Mucosa of descending colon (tissue), 3 donors: ENCODE measurements around the gene SPON1. TPM values are rescaled to one million over a fixed set of nuclear protein-coding genes. Genes with fewer than 3 reads are reported as not detected.

Experiments
- ATAC-seq: fragments of 200-7000 bp; cut with Tn5 transposase; one replicate; pipeline ENCODE4 v1.9.1; 2020; ENCODE audit warnings: mild to moderate bottlenecking, moderate library complexity
- DNase-seq, 3 donors: peaks; one replicate each; pipeline ENCODE4 v3.0.0-alpha.2; 2020
- H3K36me3 ChIP-seq: fragments of 200-600 bp; one replicate; pipeline ENCODE4 v1.8.0; 2021; ENCODE audit warnings: low read depth, mild to moderate bottlenecking
- H3K4me1 ChIP-seq: fragments of 200-600 bp; one replicate; pipeline ENCODE4 v1.8.0; 2021; ENCODE audit warnings: low read depth, mild to moderate bottlenecking
- H3K4me3 ChIP-seq: fragments of 200-600 bp; one replicate; pipeline ENCODE4 v1.8.0; 2021; ENCODE audit warnings: mild to moderate bottlenecking
- H3K9me3 ChIP-seq: fragments of 200-600 bp; one replicate; pipeline ENCODE4 v1.8.0; 2021; ENCODE audit warnings: mild to moderate bottlenecking
- CTCF ChIP-seq: fragments of 200-600 bp; IDR thresholded peaks from one replicate; pipeline ENCODE4 v1.8.0; 2022; ENCODE audit warnings: antibody characterized with exemption, mild to moderate bottlenecking
- intact Hi-C, 2 donors: fragments of 100-400 bp; cut with DNase I in 1 of 2; cut with micrococcal nuclease in 1 of 2; formaldehyde crosslinking; loops; one replicate each; pipeline versions ENCODE4 v1.11.0 to v1.11.1; 2022; cut with DNase I, micrococcal nuclease
- total RNA-seq, 3 donors: library from RNA; stranded (reverse); fragmentation: NEBNext Ultra II Directional in 2 of 3; extraction: Animal tissue kit (Norgen Biotek cat#: 25700) in 2 of 3; gene quantifications; one replicate each; pipeline versions ENCODE4 v1.2.1 to v1.2.4, GENCODE V29; 2021 to 2023
- donor health status: DM: no; HTN: no; CAD: no; lungs with moderate emphysema.
- donor health status: DM: no; HTN: no; CAD: no.
- donor health status: DM: no; HTN: yes; CAD: no.

The SPON1 gene
- total RNA-seq, 3 donors from 2014 or later, result 43.6 to 85.5 (median 64.2) TPM

DNA sequence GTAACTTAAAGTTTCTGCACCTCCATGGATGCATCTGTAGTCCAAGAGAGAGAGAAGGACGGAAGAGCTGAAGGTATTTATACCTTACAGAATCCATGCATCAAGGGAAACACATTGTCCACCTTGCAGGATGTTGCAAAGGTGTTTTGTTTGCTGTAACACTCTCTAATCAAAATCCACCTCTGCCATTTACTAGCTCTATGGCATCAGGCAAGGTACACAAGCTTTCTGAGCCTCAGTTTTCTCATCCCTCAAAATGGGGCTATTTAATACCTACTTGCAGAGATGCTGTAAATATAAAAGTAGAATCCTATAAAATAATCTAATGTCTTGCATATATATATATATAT is 21.6 kb upstream of the SPON1 start:
- Histone ChIP-seq H3K9me3 (no peaks in the 10 kb centered on the region), H3K36me3 (no peaks in the 10 kb centered on the region), H3K4me3 (no peak overlapping the region), H3K4me1 (no peaks in the 10 kb centered on the region)
- intact Hi-C loops, result no loop called here
- no peak for TF ChIP-seq CTCF
- no peak for ATAC-seq
- no peak for DNase-seq

DNA sequence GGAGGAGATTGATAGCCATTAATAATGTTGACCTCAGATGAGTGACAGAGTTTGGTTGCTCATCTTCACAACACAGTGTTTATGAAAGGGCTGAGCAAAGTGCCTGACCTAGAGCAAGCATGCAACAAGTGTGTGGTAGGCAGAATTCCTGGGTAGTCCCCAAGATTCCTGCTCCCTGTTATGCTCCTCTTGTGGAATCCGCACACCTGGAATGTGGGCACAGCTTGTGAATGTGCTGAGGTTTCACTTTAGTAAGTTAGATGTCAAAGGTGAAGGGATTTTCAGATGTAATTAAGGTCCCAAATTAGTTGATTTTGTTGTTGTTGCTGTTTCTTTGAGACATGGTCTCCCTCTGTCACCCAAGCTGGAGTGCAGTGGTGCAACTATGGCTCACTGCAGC is 20.7 kb upstream of the SPON1 start:
- no peak for ATAC-seq
- Histone ChIP-seq H3K36me3 (no peaks in the 10 kb centered on the region), H3K4me3 (no peak overlapping the region), H3K4me1 (no peaks in the 10 kb centered on the region), H3K9me3 (no peaks in the 10 kb centered on the region)
- no peak for TF ChIP-seq CTCF
- intact Hi-C loops, result no loop called here
- DNase-seq, result no peak

DNA sequence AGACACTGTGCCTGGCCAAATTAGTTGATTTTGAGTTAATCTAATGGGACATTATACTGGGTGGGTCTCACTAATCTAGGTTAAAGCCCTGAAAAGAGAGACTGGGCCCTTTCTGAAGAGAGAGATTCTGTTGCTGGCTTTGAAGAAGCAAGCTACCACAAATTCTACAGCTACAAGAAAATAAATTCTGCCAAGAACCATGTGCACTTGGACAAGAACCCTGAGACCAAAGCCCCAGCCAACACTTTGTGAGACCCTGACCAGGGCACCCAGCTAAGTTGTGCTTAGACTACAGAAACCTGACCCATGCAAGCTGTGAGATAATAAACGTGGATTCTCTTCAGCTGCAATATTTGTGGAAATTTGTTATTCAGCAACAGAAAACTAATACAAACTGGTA is 20.1 kb upstream of the SPON1 start:
- no peak for TF ChIP-seq CTCF
- ATAC-seq (no peak), DNase-seq (no peak)
- no peaks in the 10 kb centered on the region for H3K36me3 ChIP-seq
- intact Hi-C loops, result no loop called here
- H3K4me3 ChIP-seq, result no peak overlapping the region
- no peaks in the 10 kb centered on the region for H3K4me1 ChIP-seq
- no peaks in the 10 kb centered on the region for H3K9me3 ChIP-seq

- no peak for TF ChIP-seq CTCF
- ATAC-seq (no peak), DNase-seq (no peak)
- Histone ChIP-seq H3K4me1 (no peaks in the 10 kb centered on the region), H3K4me3 (no peak overlapping the region), H3K36me3 (no peaks in the 10 kb centered on the region), H3K9me3 (no peaks in the 10 kb centered on the region)
- intact Hi-C loops, result no loop called here
These were observed 19.5 kb upstream of the SPON1 start for GRCh38 chr11:13942971-13943381.

DNA sequence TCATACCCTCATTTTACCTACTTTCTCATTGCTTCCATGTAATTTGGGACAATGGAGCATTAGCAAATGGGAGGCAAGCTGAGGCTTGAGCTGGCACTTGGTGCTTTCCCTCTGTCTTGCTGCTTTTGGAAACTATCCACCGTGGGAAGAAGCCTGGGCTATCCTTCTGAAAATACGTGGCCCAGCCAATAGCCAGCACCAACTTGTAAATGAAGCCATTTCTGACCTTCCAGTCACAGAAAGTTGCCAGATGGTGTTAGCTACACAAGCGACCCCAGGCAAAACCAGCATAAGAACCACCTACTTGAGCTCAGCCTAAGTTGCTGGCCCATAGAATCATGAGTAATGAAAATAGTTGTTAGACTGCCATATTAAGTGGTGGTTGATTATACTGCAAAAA is 18.5 kb upstream of the SPON1 start:
- no peak for ATAC-seq

More for the DNA sequence above, 18.5 kb upstream of the SPON1 start:
- Histone ChIP-seq H3K9me3 (no peaks in the 10 kb centered on the region), H3K36me3 (no peaks in the 10 kb centered on the region), H3K4me1 (no peaks in the 10 kb centered on the region), H3K4me3 (no peak overlapping the region)
- intact Hi-C loops, result no loop called here
- DNase-seq, result no peak
- TF ChIP-seq CTCF, result no peak
